Mesothelial cell of epicardium (in vitro differentiated cells): Measurements from ENCODE around the gene NHSL2. TPM values are rescaled to one million over a fixed set of nuclear protein-coding genes. Genes with fewer than 3 reads are reported as not detected.

Source experiments
- DNase-seq, 2 experiments: peaks; one replicate each; pipeline ENCODE4 v3.0.0; 2021; ENCODE audit warnings: low spot score in 2 of 2; ENCODE audit not compliant: unreplicated experiment in 2 of 2
- H3K27ac Mint-ChIP-seq: 2 replicates; pipeline ENCODE4 v1.8.0; 2021; ENCODE audit warnings: mixed read lengths
- H3K27me3 Mint-ChIP-seq: 2 replicates; pipeline ENCODE4 v1.8.0; 2021; ENCODE audit warnings: low read depth, mixed read lengths
- H3K36me3 Mint-ChIP-seq: 2 replicates; pipeline ENCODE4 v1.8.0; 2021; ENCODE audit warnings: mixed read lengths
- H3K4me1 Mint-ChIP-seq: 2 replicates; pipeline ENCODE4 v1.8.0; 2021; ENCODE audit warnings: mixed read lengths
- H3K4me3 Mint-ChIP-seq: 2 replicates; pipeline ENCODE4 v1.8.0; 2021; ENCODE audit warnings: mild to moderate bottlenecking, moderate library complexity, mixed read lengths
- H3K9me3 Mint-ChIP-seq: 2 replicates; pipeline ENCODE4 v1.8.0; 2021; ENCODE audit warnings: mixed read lengths
- total RNA-seq: library from RNA; stranded (reverse); gene quantifications from 3 replicates; pipeline ENCODE4 v1.2.1, GENCODE V29; 2021
- TF ChIP-seq, protein P1 (sequence below): fragments of 200-600 bp; sonication (generic); IDR thresholded peaks from one replicate; pipeline ENCODE4 v1.5.0; 2021; ENCODE audit warnings: antibody characterized with exemption; ENCODE audit not compliant: unreplicated experiment

Gene NHSL2
- total RNA-seq, 1 donor from 2014 or later: 24.0 TPM

GRCh38 chrX:72201836-72202536 lies 291.3 kb downstream of the NHSL2 start:
- Mint-ChIP-seq H3K4me1 (no peaks in the 10 kb centered on the region), H3K36me3 (peaks cover 21% of the 10 kb centered on the region), H3K27me3 (no peaks in the 10 kb centered on the region), H3K27ac (no peak overlapping the region), H3K4me3 (no peak overlapping the region), H3K9me3 (peaks cover 21% of the 10 kb centered on the region)
- DNase-seq: no peak
- TF ChIP-seq, protein P1, sequence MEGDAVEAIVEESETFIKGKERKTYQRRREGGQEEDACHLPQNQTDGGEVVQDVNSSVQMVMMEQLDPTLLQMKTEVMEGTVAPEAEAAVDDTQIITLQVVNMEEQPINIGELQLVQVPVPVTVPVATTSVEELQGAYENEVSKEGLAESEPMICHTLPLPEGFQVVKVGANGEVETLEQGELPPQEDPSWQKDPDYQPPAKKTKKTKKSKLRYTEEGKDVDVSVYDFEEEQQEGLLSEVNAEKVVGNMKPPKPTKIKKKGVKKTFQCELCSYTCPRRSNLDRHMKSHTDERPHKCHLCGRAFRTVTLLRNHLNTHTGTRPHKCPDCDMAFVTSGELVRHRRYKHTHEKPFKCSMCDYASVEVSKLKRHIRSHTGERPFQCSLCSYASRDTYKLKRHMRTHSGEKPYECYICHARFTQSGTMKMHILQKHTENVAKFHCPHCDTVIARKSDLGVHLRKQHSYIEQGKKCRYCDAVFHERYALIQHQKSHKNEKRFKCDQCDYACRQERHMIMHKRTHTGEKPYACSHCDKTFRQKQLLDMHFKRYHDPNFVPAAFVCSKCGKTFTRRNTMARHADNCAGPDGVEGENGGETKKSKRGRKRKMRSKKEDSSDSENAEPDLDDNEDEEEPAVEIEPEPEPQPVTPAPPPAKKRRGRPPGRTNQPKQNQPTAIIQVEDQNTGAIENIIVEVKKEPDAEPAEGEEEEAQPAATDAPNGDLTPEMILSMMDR: no peak

Other genes starting within 250 kb of the NHSL2 start
- not detected in 3 replicates for gene CXorf49, start 192.6 kb upstream of the NHSL2 start, total RNA-seq
- not detected in 3 replicates for gene CXorf49B, start 147.5 kb upstream of the NHSL2 start, total RNA-seq
- gene RTL5, start 221.1 kb downstream of the NHSL2 start, total RNA-seq: 36.1 to 37.5 TPM (median 36.4 TPM) in 3 replicates